ENCODE measurements around the gene RRP36. TPM values are rescaled to one million over a fixed set of nuclear protein-coding genes. Genes with fewer than 3 reads are reported as not detected.

RRP36 gene
- total RNA-seq, 3 donors from 2014 or later = 31.4 to 40.0 (median 37.1) TPM

DNA sequence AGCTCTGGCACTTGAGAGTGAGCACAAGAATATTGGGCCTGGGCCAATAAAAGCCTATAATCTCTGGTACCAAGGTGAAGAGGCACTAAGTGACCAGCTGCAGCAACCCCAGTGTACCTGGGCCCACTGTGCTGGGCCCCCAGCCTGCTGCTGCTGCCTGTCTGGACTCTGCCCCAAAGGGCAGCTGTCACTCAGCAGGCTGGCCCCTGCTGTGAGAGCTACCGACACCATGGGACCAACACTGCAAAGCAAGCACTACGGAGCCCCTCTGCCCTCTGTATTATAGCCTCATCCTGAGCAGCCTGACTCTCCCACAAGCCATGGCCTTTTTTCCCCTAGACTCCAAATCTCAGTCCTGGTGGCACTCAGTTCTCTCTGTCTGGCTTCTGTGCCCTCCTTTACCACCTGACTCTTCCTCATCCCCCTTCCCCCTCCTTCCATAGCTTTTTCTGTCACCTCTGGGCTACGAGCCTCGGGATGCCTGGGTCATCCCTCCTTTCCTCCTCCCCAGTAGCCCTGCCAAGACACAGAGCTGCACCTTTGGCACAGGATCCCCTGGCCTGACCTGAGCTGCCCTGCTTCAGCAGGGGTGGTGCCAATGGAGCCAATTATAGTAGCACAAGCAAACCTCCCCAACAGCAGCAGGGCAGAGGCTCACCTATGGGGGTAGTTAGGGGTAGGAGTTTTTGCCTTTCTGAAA, 14.2 kb downstream of the RRP36 start:
- Histone ChIP-seq H3K36me3 (ENCODE audit: low read depth) (peaks cover 2% of the 10 kb centered on the region), H3K9me3 (no peaks in the 10 kb centered on the region), H3K4me1 (ENCODE audit: low read depth) (no peaks in the 10 kb centered on the region), H3K4me3 (no peak overlapping the region)
- intact Hi-C loops (cut with DNase I, micrococcal nuclease) = no loop called here
- DNase-seq = peak in 1 of 3 donors; percentile 15
- no peak for ATAC-seq
- TF ChIP-seq CTCF (IDR thresholded peaks at IDR 0.05) = no peak

DNA sequence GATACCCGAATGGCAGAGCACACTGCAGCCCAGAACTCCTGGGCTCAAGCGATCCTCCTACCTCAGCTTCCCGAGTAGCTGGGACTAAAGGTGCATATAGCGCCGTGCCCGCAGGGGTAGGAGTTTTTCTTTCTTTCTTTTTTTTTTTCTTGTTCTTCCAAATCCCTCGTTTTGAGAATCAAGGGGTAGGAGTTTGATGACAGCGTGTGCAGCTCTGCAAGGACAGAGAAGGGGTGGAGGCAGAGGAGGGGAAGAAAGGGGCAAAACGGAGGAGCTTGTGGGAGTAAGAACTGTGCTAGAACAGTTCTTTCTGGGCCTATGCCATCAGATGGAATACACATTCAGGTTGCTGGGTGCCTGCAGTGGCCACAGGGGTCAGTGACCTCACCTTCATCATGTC, 15.3 kb downstream of the RRP36 start:
- no peak for ATAC-seq
- TF ChIP-seq CTCF (IDR thresholded peaks at IDR 0.05) = no peak
- H3K4me3 ChIP-seq = no peak overlapping the region
- no peaks in the 10 kb centered on the region for H3K4me1 ChIP-seq (ENCODE audit: low read depth)
- DNase-seq = no peak
- no peaks in the 10 kb centered on the region for H3K9me3 ChIP-seq
- H3K36me3 ChIP-seq (ENCODE audit: low read depth) = no peaks in the 10 kb centered on the region
- intact Hi-C loops (cut with DNase I, micrococcal nuclease) = no loop called here

DNA sequence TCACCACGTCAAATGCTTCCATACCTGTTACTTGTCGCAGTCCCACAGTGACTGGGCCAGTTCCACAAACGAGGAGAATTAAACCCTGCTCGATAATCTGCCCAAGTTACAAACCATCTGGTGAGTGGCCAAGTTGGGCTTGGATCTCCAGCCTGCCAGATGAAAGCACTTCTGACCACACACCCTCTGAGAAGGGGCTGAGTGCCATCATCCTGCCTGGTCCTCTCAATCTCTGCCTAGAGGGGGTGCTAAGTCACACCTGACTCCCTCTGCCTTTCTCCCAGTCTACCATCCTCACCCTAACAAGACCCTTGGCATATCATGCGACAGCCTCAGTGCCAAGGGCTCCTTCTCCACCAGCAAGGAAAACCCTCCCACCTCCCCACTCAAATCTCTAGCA, 15.8 kb downstream of the RRP36 start:
- no peaks in the 10 kb centered on the region for H3K9me3 ChIP-seq
- ATAC-seq (no peak), DNase-seq (no peak)
- H3K4me1 ChIP-seq (ENCODE audit: low read depth) = no peaks in the 10 kb centered on the region
- H3K4me3 ChIP-seq = no peak overlapping the region
- intact Hi-C loops (cut with DNase I, micrococcal nuclease) = no loop called here
- TF ChIP-seq CTCF (IDR thresholded peaks at IDR 0.05) = no peak
- H3K36me3 ChIP-seq (ENCODE audit: low read depth) = no peaks in the 10 kb centered on the region

DNA sequence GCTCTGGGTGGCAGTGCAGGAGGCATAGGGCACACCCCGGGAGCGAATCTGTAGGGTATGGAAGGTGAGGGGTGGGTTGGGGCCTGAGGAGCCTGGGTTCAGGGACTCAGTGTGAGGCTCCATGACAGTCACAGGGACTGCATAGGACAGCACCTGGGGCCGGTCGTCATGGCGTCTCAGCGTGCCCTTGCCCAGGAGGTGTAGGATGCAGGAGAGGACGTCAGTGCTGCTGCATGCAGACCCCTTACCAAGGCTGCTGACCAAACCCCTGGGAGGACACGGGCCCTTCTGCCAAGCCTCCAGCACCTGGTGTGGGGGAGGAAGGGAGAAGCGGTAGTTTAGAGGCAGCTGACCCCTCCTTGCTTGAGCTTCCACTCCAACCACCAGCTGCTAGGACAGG, 16.3 kb downstream of the RRP36 start:
- DNase-seq (no peak), ATAC-seq (no peak)
- Histone ChIP-seq H3K36me3 (ENCODE audit: low read depth) (no peaks in the 10 kb centered on the region), H3K4me3 (no peak overlapping the region), H3K4me1 (ENCODE audit: low read depth) (no peaks in the 10 kb centered on the region), H3K9me3 (no peaks in the 10 kb centered on the region)
- TF ChIP-seq CTCF (IDR thresholded peaks at IDR 0.05) = no peak
- intact Hi-C loops (cut with DNase I, micrococcal nuclease) = no loop called here

GRCh38 chr6:43038727-43039126, 17.3 kb downstream of the RRP36 start:
- no peaks in the 10 kb centered on the region for H3K36me3 ChIP-seq (ENCODE audit: low read depth)

More at GRCh38 chr6:43038727-43039126, 17.3 kb downstream of the RRP36 start:
- ATAC-seq (no peak), DNase-seq (no peak)
- Histone ChIP-seq H3K4me1 (ENCODE audit: low read depth) (no peaks in the 10 kb centered on the region), H3K4me3 (no peak overlapping the region), H3K9me3 (no peaks in the 10 kb centered on the region)
- no peak for TF ChIP-seq CTCF (IDR thresholded peaks at IDR 0.05)
- intact Hi-C loops (cut with DNase I, micrococcal nuclease) = no loop called here
